Measurements from ENCODE around the gene CADPS2.

- TF ChIP-seq, protein P1, sequence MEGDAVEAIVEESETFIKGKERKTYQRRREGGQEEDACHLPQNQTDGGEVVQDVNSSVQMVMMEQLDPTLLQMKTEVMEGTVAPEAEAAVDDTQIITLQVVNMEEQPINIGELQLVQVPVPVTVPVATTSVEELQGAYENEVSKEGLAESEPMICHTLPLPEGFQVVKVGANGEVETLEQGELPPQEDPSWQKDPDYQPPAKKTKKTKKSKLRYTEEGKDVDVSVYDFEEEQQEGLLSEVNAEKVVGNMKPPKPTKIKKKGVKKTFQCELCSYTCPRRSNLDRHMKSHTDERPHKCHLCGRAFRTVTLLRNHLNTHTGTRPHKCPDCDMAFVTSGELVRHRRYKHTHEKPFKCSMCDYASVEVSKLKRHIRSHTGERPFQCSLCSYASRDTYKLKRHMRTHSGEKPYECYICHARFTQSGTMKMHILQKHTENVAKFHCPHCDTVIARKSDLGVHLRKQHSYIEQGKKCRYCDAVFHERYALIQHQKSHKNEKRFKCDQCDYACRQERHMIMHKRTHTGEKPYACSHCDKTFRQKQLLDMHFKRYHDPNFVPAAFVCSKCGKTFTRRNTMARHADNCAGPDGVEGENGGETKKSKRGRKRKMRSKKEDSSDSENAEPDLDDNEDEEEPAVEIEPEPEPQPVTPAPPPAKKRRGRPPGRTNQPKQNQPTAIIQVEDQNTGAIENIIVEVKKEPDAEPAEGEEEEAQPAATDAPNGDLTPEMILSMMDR (conservative IDR thresholded peaks at IDR 0.05; ENCODE audit: low read length): no peak
- TF ChIP-seq EZH2phosphoT487 (IDR thresholded peaks at IDR 0.05; ENCODE audit: borderline replicate concordance, low read depth, low read length): no peak
Observed at GRCh38 chr7:122363144-122363543, 523.1 kb downstream of the CADPS2 start.
